B cell (primary cell): Measurements from ENCODE around the gene ZNF281. TPM values are rescaled to one million over a fixed set of nuclear protein-coding genes. Genes with fewer than 3 reads are reported as not detected.

ENCODE experiments used
- ATAC-seq: fragments of 200-7000 bp; cut with Tn5 transposase; one replicate; pipeline ENCODE4 v1.10.0; 2021; ENCODE audit warnings: low read depth, mild to moderate bottlenecking, moderate number of reproducible peaks, moderate library complexity
- CTCF ChIA-PET: fragments of 350-600 bp; sonication (Branson Sonifier 250); formaldehyde crosslinking; loops from one replicate; lab custom pipeline; 2021; ENCODE audit warnings: antibody characterized with exemption, inconsistent platforms; lab: Charles Lee
- POLR2A ChIA-PET: fragments of 350-600 bp; sonication (Branson Sonifier 250); formaldehyde crosslinking; loops from one replicate; lab custom pipeline; 2021; ENCODE audit warnings: antibody characterized with exemption; lab: Charles Lee
- DNase-seq: peaks from one replicate; pipeline ENCODE4 v3.0.0; 2013
- H2AFZ ChIP-seq: 2 replicates; pipeline ENCODE4 v1.6.1; 2012; ENCODE audit warnings: mild to moderate bottlenecking, low read depth, low read length; ENCODE audit not compliant: insufficient read depth, poor library complexity, severe bottlenecking
- H3K27ac ChIP-seq, 2 donors: 1 replicate in 1 of 2; 2 replicates in 1 of 2; pipeline ENCODE4 v1.5.1; 2012 to 2013; ENCODE audit warnings: low read length in 2 of 2, mild to moderate bottlenecking in 2 of 2, moderate library complexity in 1 of 2
- H3K27me3 ChIP-seq, 4 experiments: fragments of 200-600 bp in 1 of 4; sonication (generic) in 1 of 4; replicated peaks in 1 of 4; 1 replicate in 2 of 4; 2 replicates in 2 of 4; pipeline versions ENCODE4 v1.6.1 to v1.7.0; 2013 to 2016; ENCODE audit warnings: low read length in 3 of 4, mild to moderate bottlenecking in 2 of 4, mixed read lengths in 1 of 4, moderate library complexity in 1 of 4; ENCODE audit not compliant: insufficient read depth in 4 of 4, control insufficient read depth in 3 of 4; ENCODE audit errors: control extremely low read depth in 1 of 4
- H3K36me3 ChIP-seq, 2 experiments: replicated peaks in 1 of 2; 1 replicate in 1 of 2; 2 replicates in 1 of 2; pipeline versions ENCODE4 v1.6.1 to v1.7.1; 2013; ENCODE audit warnings: low read length in 1 of 2; ENCODE audit not compliant: insufficient read depth in 2 of 2, control insufficient read depth in 1 of 2; ENCODE audit errors: control extremely low read depth in 1 of 2, extremely low read depth in 1 of 2
- H3K4me1 ChIP-seq, 2 donors: fragments of 200-600 bp in 1 of 2; sonication (generic) in 1 of 2; 1 replicate in 1 of 2; 2 replicates in 1 of 2; pipeline versions ENCODE4 v1.5.1 to v1.6.1; 2013 to 2017; ENCODE audit warnings: low read length in 2 of 2; ENCODE audit not compliant: control insufficient read depth in 2 of 2, insufficient read depth in 2 of 2
- H3K4me2 ChIP-seq: replicated peaks from 2 replicates; pipeline ENCODE3; 2012; ENCODE audit warnings: mild to moderate bottlenecking, low read depth, low read length; ENCODE audit not compliant: poor library complexity, severe bottlenecking
- H3K4me3 ChIP-seq, 5 experiments: fragments of 200-600 bp in 1 of 5; sonication (generic) in 1 of 5; 1 replicate in 3 of 5; 2 replicates in 2 of 5; pipeline versions ENCODE4 v1.5.1 to v1.7.0; 2011 to 2016; ENCODE audit warnings: low read length in 4 of 5, mild to moderate bottlenecking in 4 of 5, low read depth in 2 of 5, control low read depth in 1 of 5, moderate library complexity in 1 of 5; ENCODE audit not compliant: insufficient read depth in 1 of 5; ENCODE audit errors: control extremely low read depth in 1 of 5, extremely low read depth in 1 of 5
- H3K79me2 ChIP-seq: fragments of 200-600 bp; sonication (generic); one replicate; pipeline ENCODE4 v1.6.0; 2016; ENCODE audit warnings: low read length; ENCODE audit not compliant: control insufficient read depth, insufficient read depth
- H3K9ac ChIP-seq: fragments of 200-600 bp; sonication (generic); 2 replicates; pipeline ENCODE4 v1.6.1; 2017; ENCODE audit warnings: mild to moderate bottlenecking, low read length, moderate library complexity
- H3K9me3 ChIP-seq, 3 donors: one replicate each; pipeline versions ENCODE4 v1.6.1 to v1.7.1; 2013; ENCODE audit warnings: low read length in 2 of 3; ENCODE audit not compliant: control insufficient read depth in 2 of 3, insufficient read depth in 1 of 3; ENCODE audit errors: control extremely low read depth in 1 of 3
- H4K20me1 ChIP-seq: 2 replicates; pipeline ENCODE4 v1.6.0; 2012; ENCODE audit warnings: mild to moderate bottlenecking, low read length; ENCODE audit not compliant: insufficient read depth, control insufficient read depth, poor library complexity, severe bottlenecking
- H3K27ac Mint-ChIP-seq: one replicate; pipeline ENCODE4 v1.8.0; 2021; ENCODE audit warnings: mixed read lengths
- H3K27me3 Mint-ChIP-seq: one replicate; pipeline ENCODE4 v1.8.0; 2021; ENCODE audit warnings: mixed read lengths
- H3K4me1 Mint-ChIP-seq: one replicate; pipeline ENCODE4 v1.8.0; 2021; ENCODE audit warnings: mixed read lengths
- H3K4me3 Mint-ChIP-seq: one replicate; pipeline ENCODE4 v1.8.0; 2021; ENCODE audit warnings: mixed read lengths
- H3K9me3 Mint-ChIP-seq: one replicate; pipeline ENCODE4 v1.8.0; 2022; ENCODE audit warnings: mixed read lengths; ENCODE audit not compliant: insufficient read depth
- EZH2 ChIP-seq: IDR thresholded peaks from 2 replicates; pipeline ENCODE4 v1.6.1; 2012; ENCODE audit warnings: borderline replicate concordance, low read depth, mild to moderate bottlenecking, moderate library complexity, low read length; ENCODE audit not compliant: insufficient read depth, poor library complexity, severe bottlenecking
- WGBS: methylation state at CpG from one replicate; pipeline ENCODE4 v1.1.5; 2013; ENCODE audit warnings: missing lambda C conversion rate; ENCODE audit not compliant: insufficient coverage; 5-methylcytosine and 5-hydroxymethylcytosine counted together
- intact Hi-C: fragments of 100-400 bp; cut with micrococcal nuclease; formaldehyde crosslinking; loops from one replicate; pipeline ENCODE4 v1.10.0; 2022
- polyA plus RNA-seq: library from polyadenylated mRNA; depleted of rRNA; stranded (reverse); fragments of >200 nt; gene quantifications from 2 replicates; pipeline ENCODE4 v1.2.3, GENCODE V29; 2012
- total RNA-seq, 2 donors: library from RNA; stranded (reverse); fragments of 120-200 nt in 1 of 2; gene quantifications; 1 replicate in 1 of 2; 2 replicates in 1 of 2; pipeline versions ENCODE4 v1.2.3 to v1.2.4, GENCODE V29; 2013 to 2022
- TF ChIP-seq, protein P1 (sequence below): fragments of 200-600 bp; IDR thresholded peaks from one replicate; pipeline ENCODE4 v1.8.0; 2022; ENCODE audit warnings: antibody characterized with exemption, mild to moderate bottlenecking

Gene ZNF281
- total and polyA plus RNA-seq, 2 donors (not counting 1 experiment from before 2014, with no cell fraction given), result 3.8 to 23.5 TPM

- CTCF ChIA-PET, result no interaction called here
- DNase-seq (no peak), ATAC-seq (no peak)
- WGBS, result no CpG with 5 or more reads among the region's 1 CpG
- intact Hi-C loops, result no loop called here
- Histone ChIP-seq H3K9ac (no peak overlapping the region), H2AFZ (no peak overlapping the region), H3K4me2 (no peak overlapping the region), H3K36me3 (no peaks in the 10 kb centered on the region), H4K20me1 (no peaks in the 10 kb centered on the region), H3K27me3 (no peaks in the 10 kb centered on the region), H3K27ac (no peak overlapping the region), H3K4me1 (peaks cover 8 to 13% of the 10 kb centered on the region in 2 donors), H3K79me2 (no peaks in the 10 kb centered on the region), H3K9me3 (no peaks in the 10 kb centered on the region), H3K4me3 (no peak overlapping the region)
- POLR2A ChIA-PET, result no interaction called here
- Mint-ChIP-seq H3K9me3 (no peaks in the 10 kb centered on the region), H3K4me1 (peaks cover 31% of the 10 kb centered on the region), H3K27ac (no peak overlapping the region), H3K27me3 (no peaks in the 10 kb centered on the region), H3K4me3 (peak overlapping the region; percentile 51)
- TF ChIP-seq EZH2, result no peak
- TF ChIP-seq, protein P1, sequence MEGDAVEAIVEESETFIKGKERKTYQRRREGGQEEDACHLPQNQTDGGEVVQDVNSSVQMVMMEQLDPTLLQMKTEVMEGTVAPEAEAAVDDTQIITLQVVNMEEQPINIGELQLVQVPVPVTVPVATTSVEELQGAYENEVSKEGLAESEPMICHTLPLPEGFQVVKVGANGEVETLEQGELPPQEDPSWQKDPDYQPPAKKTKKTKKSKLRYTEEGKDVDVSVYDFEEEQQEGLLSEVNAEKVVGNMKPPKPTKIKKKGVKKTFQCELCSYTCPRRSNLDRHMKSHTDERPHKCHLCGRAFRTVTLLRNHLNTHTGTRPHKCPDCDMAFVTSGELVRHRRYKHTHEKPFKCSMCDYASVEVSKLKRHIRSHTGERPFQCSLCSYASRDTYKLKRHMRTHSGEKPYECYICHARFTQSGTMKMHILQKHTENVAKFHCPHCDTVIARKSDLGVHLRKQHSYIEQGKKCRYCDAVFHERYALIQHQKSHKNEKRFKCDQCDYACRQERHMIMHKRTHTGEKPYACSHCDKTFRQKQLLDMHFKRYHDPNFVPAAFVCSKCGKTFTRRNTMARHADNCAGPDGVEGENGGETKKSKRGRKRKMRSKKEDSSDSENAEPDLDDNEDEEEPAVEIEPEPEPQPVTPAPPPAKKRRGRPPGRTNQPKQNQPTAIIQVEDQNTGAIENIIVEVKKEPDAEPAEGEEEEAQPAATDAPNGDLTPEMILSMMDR, result no peak
Measured at GRCh38 chr1:200378096-200378495, 31.7 kb downstream of the ZNF281 start.

- no peaks in the 10 kb centered on the region for H3K9me3 Mint-ChIP-seq
- no peak for TF ChIP-seq EZH2
- TF ChIP-seq, protein P1, result no peak
- H3K27ac ChIP-seq, result no peak overlapping the region
- no peaks in the 10 kb centered on the region for H3K79me2 ChIP-seq
- no peak overlapping the region for H2AFZ ChIP-seq
- no peaks in the 10 kb centered on the region for H3K27me3 Mint-ChIP-seq
- H4K20me1 ChIP-seq, result no peaks in the 10 kb centered on the region
- CTCF ChIA-PET, result no interaction called here
- peaks cover 30% of the 10 kb centered on the region for H3K4me1 Mint-ChIP-seq
- no peak for ATAC-seq
- no peaks in the 10 kb centered on the region for H3K27me3 ChIP-seq
- POLR2A ChIA-PET, result no interaction called here
- no peak overlapping the region for H3K4me2 ChIP-seq
- no peaks in the 10 kb centered on the region for H3K36me3 ChIP-seq
- no peaks in the 10 kb centered on the region for H3K9me3 ChIP-seq
- no peak overlapping the region for H3K4me3 Mint-ChIP-seq
- intact Hi-C loops, result no loop called here
- H3K9ac ChIP-seq, result no peak overlapping the region
- H3K4me1 ChIP-seq, result peaks cover 8 to 13% of the 10 kb centered on the region in 2 donors
- H3K4me3 ChIP-seq, result no peak overlapping the region
- no peak overlapping the region for H3K27ac Mint-ChIP-seq
- DNase-seq, result no peak
Measured at GRCh38 chr1:200376528-200376927, 33.3 kb downstream of the ZNF281 start.
